WI38 (cell line): Measurements from ENCODE around the gene CHCHD2.
"Not testable (repeated sequence)": the region's sequence is repeated elsewhere in the genome, so short reads cannot be mapped to it uniquely, and the experiment has no call there.

Experiments
- H3K4me3 ChIP-seq: 2 replicates; pipeline ENCODE4 v1.5.1; 2011; ENCODE audit warnings: low read depth, mild to moderate bottlenecking, control low read depth, low read length
- CTCF ChIP-seq: IDR thresholded peaks from 2 replicates; pipeline ENCODE4 v1.5.1; 2012; ENCODE audit warnings: low read depth, mild to moderate bottlenecking, control low read depth, low read length

The CHCHD2 gene

GRCh38 chr7:56078196-56078595 is 28.1 kb downstream of the CHCHD2 start:
- H3K4me3 ChIP-seq, result no peak overlapping the region
- TF ChIP-seq CTCF, result no peak

DNA sequence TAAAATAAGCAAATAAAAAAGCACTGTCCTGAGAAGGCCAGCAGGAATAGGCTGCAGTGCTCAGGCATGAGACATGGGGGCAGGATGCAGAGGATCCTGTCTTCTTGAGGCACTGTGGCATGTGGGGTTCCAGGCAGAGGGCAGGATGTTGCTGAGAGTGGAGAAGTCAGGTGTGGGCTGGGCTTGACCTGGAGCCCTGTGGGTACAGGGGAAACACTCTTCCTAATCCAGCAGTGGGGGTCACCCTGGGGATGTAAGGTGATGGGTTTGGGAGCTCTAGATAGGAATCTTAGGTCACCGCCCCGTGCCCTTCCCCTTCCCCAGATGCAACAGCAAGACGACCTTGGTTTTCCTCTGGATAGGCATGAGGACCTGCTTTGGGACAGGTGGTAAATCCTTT is 28.6 kb downstream of the CHCHD2 start:
- H3K4me3 ChIP-seq, result no peak overlapping the region
- TF ChIP-seq CTCF, result no peak

DNA sequence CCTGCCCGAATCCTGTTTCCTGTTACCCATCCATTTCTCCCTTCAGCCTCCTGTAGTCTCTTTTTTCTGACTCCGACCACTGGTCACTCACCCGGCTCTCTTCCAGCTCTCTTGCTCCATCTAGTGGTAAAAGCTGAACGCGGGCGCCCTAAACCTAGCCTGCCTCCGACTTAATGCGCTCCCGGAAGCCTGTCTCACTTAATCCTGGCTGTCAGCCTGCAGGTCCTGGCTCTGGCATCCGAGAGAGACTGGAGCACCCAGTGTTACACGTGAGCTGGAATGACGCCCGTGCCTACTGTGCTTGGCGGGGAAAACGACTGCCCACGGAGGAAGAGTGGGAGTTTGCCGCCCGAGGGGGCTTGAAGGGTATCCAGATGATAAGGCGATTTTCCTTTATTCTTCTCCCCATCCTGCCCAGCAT is 31.9 kb downstream of the CHCHD2 start:
- H3K4me3 ChIP-seq, result no peak overlapping the region
- peak; percentile 91 for TF ChIP-seq CTCF

DNA sequence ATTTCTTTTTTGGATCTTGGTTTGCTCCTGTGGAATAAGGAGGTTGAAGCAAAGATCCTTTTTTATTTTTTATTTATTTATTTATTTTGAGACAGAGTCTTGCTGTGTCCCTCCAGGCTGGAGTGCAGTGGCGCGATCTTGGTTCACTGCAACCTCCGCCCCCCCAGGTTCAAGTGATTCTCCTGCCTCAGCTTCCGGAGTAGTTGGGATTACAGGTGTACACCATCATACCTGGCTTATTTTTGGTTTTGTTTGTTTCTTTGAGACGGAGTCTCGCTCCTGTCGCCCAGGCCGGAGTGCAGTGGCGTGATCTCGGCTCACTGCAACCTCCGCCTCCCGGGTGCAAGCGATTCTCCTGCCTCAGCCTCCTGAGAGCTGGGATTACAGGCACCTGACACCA is 39.9 kb downstream of the CHCHD2 start:
- not testable (repeated sequence) for H3K4me3 ChIP-seq

GRCh38 chr7:56063882-56064625 is 42.2 kb downstream of the CHCHD2 start, which contains the start of gene SUMF2:
SUMF2 (plus strand) TSS chr7:56064286; CDS start chr7:56064312, 26 bp downstream.
- TF ChIP-seq CTCF, result no peak
- peak within 1 kb of the TSS; percentile 83 for H3K4me3 ChIP-seq

DNA sequence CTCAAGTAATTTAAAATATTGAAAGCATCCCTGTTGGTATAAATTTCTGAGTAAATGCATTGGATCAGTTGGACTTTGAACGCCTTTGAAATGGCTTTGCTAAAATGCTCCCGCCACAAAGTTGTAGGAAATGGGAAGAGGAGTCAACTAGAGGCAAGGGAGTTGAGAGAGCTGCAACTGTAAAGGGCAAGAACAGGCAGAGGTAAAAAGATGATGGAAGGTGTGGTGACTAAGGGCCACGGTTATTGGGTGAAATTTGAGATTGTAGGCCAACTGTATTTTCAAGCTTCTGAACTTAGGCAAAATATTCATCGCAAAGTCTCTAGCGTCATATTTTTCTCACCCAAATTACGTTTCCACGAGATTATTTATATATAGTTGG is 42.8 kb downstream of the CHCHD2 start:
- H3K4me3 ChIP-seq, result no peak overlapping the region

GRCh38 chr7:56062382-56062781 is 43.9 kb downstream of the CHCHD2 start:
- H3K4me3 ChIP-seq, result no peak overlapping the region
- TF ChIP-seq CTCF, result no peak

More for the DNA sequence above, 42.8 kb downstream of the CHCHD2 start:
- no peak for TF ChIP-seq CTCF

GRCh38 chr7:56053993-56054392 is 52.3 kb downstream of the CHCHD2 start:
- no peak overlapping the region for H3K4me3 ChIP-seq
- no peak for TF ChIP-seq CTCF
